ENCODE data around the gene FHIT.

FHIT gene

DNA sequence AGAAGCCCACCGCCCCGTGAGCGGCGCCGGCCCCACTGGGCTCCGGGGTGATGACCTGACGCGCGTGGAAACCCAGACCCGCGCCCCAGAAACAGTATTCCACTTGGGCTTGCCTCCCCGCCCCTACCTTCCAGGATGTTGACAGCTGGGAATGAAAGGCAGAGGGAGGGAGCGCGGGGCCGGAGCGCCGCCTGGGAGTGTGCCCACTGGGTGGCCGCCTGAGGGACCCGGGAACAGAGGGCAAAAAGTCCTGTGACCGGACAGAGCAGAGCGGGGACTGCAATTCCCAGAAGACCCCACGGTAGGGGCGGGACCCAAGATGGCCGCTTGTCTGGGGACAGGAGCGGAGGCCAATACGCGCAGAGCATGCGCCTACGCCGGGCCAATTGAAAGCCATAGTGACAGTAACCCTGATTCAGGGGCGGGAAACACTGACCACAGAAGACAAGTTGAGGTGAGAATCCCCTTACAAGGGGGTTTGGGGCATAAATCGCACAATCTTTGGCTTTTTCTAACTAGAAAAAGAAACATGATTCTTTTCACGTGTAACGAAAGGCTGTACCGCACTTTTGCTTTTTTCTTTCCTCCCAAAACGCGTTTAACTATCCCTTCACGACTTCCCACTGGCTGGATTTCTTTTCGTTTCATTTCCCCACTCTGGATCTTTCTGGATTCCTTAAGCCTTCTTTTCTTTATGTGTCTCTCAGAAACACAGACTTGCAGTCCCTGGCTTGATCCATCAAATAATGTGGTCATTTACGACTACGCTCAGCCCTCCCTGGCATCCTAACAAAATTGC is at the start of gene FHIT:
Gene FHIT, minus strand, starts transcription at position 279 of the 799 bp plus-strand sequence.
- peak; percentile 96 for DNase-seq (ENCODE audit: low spot score)

DNA sequence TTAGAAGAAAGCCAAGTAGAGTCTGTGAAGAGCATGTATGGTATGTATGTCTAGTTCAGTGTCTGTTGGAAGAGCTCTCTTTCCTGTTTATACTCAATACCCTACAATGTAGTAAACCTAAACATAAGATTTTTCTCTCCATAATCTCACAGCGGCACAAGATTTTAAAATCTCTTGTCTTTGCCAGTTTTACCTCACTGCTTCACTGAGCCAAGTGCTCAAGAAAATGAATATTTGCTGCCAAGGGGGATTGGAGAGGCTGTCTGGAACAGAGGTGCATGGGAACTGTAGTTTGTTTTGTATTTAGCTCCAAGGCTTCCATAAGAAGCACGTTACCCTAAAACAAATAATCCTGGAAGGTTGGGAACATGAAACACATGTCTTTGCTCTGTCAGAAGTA is 49.5 kb upstream of the FHIT start:
- no peak for DNase-seq (ENCODE audit: low spot score)

DNA sequence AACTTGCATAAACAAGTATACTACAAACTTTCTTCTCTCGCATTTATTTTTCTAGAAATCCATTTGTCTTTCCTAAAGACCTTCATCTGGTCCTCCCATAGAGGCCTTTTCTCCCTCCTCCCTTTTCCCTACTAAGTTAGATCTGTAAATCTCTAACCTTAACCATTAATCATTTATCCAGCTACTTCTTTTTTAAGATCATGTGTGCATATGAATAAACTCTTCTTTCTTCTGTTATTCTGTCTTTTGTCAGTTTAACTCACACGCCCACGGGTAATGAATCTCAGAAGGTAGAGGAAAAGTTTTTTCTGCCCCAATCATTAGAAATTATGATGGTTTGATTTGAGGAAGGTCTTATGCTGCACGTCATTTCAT is 48.7 kb upstream of the FHIT start:
- DNase-seq (ENCODE audit: low spot score): peak; percentile 62

GRCh38 chr3:61299343-61300005 is 48.2 kb upstream of the FHIT start:
- DNase-seq (ENCODE audit: low spot score): peak; percentile 91

- DNase-seq (ENCODE audit: low spot score): no peak
Measured at GRCh38 chr3:61297821-61298220, 46.6 kb upstream of the FHIT start.

GRCh38 chr3:61288446-61288845 is 37.2 kb upstream of the FHIT start:
- no peak for DNase-seq (ENCODE audit: low spot score)

- DNase-seq (ENCODE audit: low spot score): no peak
Measured at GRCh38 chr3:61283876-61284275, 32.6 kb upstream of the FHIT start.

- DNase-seq (ENCODE audit: low spot score): peak; percentile 17
Measured at GRCh38 chr3:61278713-61279112, 27.5 kb upstream of the FHIT start.

GRCh38 chr3:61277411-61277810 is 26.2 kb upstream of the FHIT start:
- DNase-seq (ENCODE audit: low spot score): peak; percentile 61

GRCh38 chr3:61269435-61269834 is 18.2 kb upstream of the FHIT start:
- no peak for DNase-seq (ENCODE audit: low spot score)

DNA sequence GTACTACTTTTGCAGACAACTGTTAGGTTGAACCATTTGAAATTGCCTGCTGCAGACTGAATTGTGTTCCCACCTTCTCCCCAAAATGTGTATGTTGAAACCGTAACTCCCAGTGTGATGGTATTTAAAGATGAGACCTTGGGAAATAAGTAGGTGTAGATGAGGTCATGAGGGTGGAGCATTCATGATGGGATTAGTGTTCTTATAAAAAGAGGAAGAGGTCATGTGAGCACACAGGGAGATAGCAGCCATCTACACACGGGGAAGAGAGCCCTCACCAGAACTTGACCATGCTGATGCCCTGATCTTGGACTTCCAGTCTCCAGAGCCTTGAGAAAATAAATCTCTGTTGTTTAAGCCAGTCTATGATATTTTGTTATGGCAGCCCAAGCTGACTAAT is 17.4 kb upstream of the FHIT start:
- DNase-seq (ENCODE audit: low spot score): no peak

GRCh38 chr3:61264281-61264680 is 13.0 kb upstream of the FHIT start:
- DNase-seq (ENCODE audit: low spot score): no peak

DNA sequence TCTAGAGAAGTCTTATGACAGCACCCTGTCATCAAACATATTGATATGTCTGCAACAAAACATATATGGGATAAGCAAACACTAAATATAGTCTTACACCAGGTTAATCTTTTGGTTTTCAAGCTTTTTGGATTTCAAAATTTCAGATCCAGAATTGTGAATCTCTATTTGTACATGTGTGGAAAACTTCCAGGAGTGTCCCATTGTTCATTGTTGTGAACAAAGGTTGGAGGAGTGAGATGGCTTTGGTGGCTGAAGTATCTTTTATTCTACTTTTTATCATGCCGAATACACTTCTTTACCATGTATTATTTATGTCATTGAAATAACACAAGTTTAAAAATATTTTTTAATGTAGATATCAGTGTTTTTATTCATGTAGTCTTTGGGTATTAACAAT is 5.9 kb upstream of the FHIT start:
- no peak for DNase-seq (ENCODE audit: low spot score)

DNA sequence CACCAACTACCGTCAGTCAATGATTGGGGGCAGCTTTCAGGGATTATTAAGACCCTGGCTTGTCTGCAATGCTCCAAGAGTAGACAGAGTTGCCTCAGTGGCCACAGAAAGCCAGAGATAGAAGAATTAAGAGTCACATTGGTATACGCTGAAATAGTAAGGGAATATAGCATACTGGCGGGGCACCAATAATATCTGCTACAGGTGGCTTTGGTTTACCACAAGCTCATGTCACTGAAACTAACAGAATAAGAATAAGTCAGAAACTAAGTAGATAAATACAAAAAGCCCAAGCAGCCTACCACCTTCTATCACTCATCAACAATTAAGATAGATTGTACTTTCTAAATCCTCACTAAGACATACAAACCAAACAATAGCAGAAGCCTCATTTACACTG is 2.5 kb upstream of the FHIT start:
- no peak for DNase-seq (ENCODE audit: low spot score)

- no peak for DNase-seq (ENCODE audit: low spot score)
Measured at GRCh38 chr3:61252836-61253235, 1.6 kb upstream of the FHIT start.

DNA sequence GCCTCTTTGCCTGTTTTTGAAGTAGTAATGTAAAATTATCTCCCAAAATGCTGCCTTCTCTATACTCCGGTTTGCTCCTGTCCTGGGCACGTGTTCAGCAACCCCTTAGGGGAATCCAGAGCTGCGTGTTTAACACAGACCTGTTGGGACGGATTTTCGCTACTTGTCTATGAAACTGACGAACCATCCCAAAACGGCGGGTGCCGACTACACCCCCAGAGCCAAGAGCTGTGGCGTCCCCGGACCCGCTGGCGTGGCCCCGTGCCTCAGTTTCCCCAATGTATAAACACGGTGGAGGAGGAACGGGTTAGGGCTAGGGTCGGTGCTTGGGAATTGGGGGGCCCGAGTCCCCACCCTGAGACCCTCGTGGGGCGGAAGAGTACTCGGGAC is 473 bp downstream of the FHIT start:
- DNase-seq (ENCODE audit: low spot score): peak; percentile 40

GRCh38 chr3:61248496-61248895 is 2.8 kb downstream of the FHIT start:
- no peak for DNase-seq (ENCODE audit: low spot score)

GRCh38 chr3:61247191-61247590 is 4.1 kb downstream of the FHIT start:
- peak; percentile 22 for DNase-seq (ENCODE audit: low spot score)

- no peak for DNase-seq (ENCODE audit: low spot score)
Measured at GRCh38 chr3:61239871-61240270, 11.4 kb downstream of the FHIT start.

DNA sequence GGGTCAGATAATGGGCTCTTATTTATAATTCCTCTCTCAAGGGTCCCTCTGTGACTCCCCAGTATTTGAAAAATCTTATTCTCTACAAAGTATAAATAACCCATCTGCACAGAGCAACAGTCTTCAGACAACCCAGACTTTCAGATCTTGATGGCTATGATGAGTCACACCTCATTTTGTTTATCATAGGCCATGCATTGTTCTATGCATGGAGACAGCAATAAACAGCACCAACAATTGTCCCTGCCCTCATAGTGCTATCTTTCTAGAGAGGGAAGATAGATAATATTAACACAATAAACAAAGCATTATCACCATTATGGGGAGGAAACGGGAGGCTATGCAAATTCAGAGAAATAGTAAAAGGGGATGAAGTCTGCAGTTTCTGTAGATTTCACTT is 13.4 kb downstream of the FHIT start:
- no peak for DNase-seq (ENCODE audit: low spot score)

- peak; percentile 58 for DNase-seq (ENCODE audit: low spot score)
Measured at GRCh38 chr3:61236556-61236955, 14.7 kb downstream of the FHIT start.

GRCh38 chr3:61233746-61234145 is 17.5 kb downstream of the FHIT start:
- peak; percentile 90 for DNase-seq (ENCODE audit: low spot score)

DNA sequence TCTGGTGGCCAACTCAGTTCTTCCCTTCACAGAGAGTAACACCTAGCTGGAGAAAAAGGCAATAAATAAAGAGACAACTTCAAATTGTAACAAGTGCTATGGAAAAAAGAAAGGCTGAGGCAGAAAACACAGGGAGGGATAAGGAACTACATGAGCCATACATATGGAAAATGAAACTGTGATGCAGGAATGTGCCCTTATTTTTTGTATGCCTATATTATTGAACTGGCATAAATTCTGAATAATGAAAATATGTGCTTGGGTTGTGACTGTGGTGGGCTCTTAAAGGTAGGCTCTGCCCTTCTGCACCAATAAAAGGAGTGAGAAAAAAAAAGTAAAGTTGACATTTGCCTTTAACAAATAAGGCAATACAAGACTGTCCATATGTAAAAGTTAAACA is 19.6 kb downstream of the FHIT start:
- DNase-seq (ENCODE audit: low spot score): no peak

- no peak for DNase-seq (ENCODE audit: low spot score)
Measured at GRCh38 chr3:61227799-61228198, 23.5 kb downstream of the FHIT start.
